Peyer's patch (tissue), 4 donors: ENCODE measurements around the gene NTF3.

Experiments used
- POLR2A ChIP-seq, 2 donors: fragments of 450-650 bp; IDR thresholded peaks; one replicate each; pipeline ENCODE4 v1.5.1; 2017; ENCODE audit warnings: antibody characterized with exemption in 2 of 2, mild to moderate bottlenecking in 2 of 2, moderate library complexity in 2 of 2
- TF ChIP-seq, protein P1 (sequence below), 6 experiments: fragments of 450-650 bp in 4 of 6; fragments of 200-600 bp in 2 of 6; sonication (generic) in 1 of 6; IDR thresholded peaks; one replicate each; pipeline ENCODE4 v1.5.1; 2017 to 2019; ENCODE audit warnings: antibody characterized with exemption in 6 of 6, mild to moderate bottlenecking in 3 of 6, moderate library complexity in 1 of 6

- TF ChIP-seq, protein P1, sequence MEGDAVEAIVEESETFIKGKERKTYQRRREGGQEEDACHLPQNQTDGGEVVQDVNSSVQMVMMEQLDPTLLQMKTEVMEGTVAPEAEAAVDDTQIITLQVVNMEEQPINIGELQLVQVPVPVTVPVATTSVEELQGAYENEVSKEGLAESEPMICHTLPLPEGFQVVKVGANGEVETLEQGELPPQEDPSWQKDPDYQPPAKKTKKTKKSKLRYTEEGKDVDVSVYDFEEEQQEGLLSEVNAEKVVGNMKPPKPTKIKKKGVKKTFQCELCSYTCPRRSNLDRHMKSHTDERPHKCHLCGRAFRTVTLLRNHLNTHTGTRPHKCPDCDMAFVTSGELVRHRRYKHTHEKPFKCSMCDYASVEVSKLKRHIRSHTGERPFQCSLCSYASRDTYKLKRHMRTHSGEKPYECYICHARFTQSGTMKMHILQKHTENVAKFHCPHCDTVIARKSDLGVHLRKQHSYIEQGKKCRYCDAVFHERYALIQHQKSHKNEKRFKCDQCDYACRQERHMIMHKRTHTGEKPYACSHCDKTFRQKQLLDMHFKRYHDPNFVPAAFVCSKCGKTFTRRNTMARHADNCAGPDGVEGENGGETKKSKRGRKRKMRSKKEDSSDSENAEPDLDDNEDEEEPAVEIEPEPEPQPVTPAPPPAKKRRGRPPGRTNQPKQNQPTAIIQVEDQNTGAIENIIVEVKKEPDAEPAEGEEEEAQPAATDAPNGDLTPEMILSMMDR (IDR thresholded peaks at IDR 0.05): no peak
- TF ChIP-seq POLR2A (IDR thresholded peaks at IDR 0.05): no peak
Observed at GRCh38 chr12:5433081-5433844, 1.4 kb downstream of the NTF3 start.
